Right lobe of liver (tissue), 6 donors: ENCODE measurements around the gene SLC39A1. TPM values are rescaled to one million over a fixed set of nuclear protein-coding genes. Genes with fewer than 3 reads are reported as not detected.
A peak's percentile ranks its signal among the peaks of the same experiment; 100 is the strongest.

Source experiments
- ATAC-seq, 4 donors: fragments of 200-7000 bp; cut with Tn5 transposase; one replicate each; pipeline ENCODE4 v1.9.1; 2020; ENCODE audit warnings: mild to moderate bottlenecking in 4 of 4, moderate library complexity in 4 of 4
- DNase-seq, 3 donors: peaks; one replicate each; pipeline ENCODE4 v3.0.0-alpha.2; 2020
- H3K27ac ChIP-seq, 3 donors: fragments of 200-600 bp; one replicate each; pipeline ENCODE4 v1.8.0; 2022
- H3K27me3 ChIP-seq, 2 donors: fragments of 200-600 bp; one replicate each; pipeline ENCODE4 v1.8.0; 2022
- H3K36me3 ChIP-seq, 4 donors: fragments of 200-600 bp; sonication (generic) in 1 of 4; one replicate each; pipeline versions ENCODE4 v1.5.1 to v1.8.0; 2017 to 2022; ENCODE audit warnings: control low read depth in 1 of 4
- H3K4me1 ChIP-seq, 4 donors: fragments of 200-600 bp; sonication (generic) in 1 of 4; one replicate each; pipeline versions ENCODE4 v1.5.1 to v1.8.0; 2017 to 2022; ENCODE audit warnings: control low read depth in 1 of 4
- H3K4me3 ChIP-seq, 3 donors: fragments of 200-600 bp; one replicate each; pipeline ENCODE4 v1.8.0; 2022
- H3K9me3 ChIP-seq, 4 donors: fragments of 200-600 bp; sonication (generic) in 1 of 4; one replicate each; pipeline versions ENCODE4 v1.5.1 to v1.8.0; 2017 to 2022; ENCODE audit warnings: control low read depth in 1 of 4
- POLR2A ChIP-seq: fragments of 450-650 bp; IDR thresholded peaks from one replicate; pipeline ENCODE4 v1.6.1; 2017; ENCODE audit warnings: antibody characterized with exemption, mild to moderate bottlenecking
- WGBS: methylation state at CpG from one replicate; pipeline ENCODE4 v1.1.6; 2018; ENCODE audit warnings: low coverage, low lambda C conversion rate; ENCODE audit not compliant: insufficient coverage; ENCODE audit errors: missing lambda C conversion rate; 5-methylcytosine and 5-hydroxymethylcytosine counted together
- intact Hi-C, 2 donors: fragments of 100-400 bp; cut with DNase I; formaldehyde crosslinking; loops; one replicate each; pipeline versions ENCODE4 v1.11.2 to v1.14.1; 2022
- total RNA-seq, 6 experiments: library from RNA; depleted of rRNA in 2 of 6; stranded (reverse); fragments of >200 nt in 2 of 6; fragmentation: NEBNext Ultra II Directional in 3 of 6; extraction: Animal tissue kit (Norgen Biotek cat#: 25700) in 3 of 6; gene quantifications; one replicate each; pipeline versions ENCODE4 v1.1.0 to v1.2.4, GENCODE V29; 2016 to 2023
- TF ChIP-seq, protein P1 (sequence below), 4 donors: fragments of 200-600 bp in 3 of 4; fragments of 450-650 bp in 1 of 4; IDR thresholded peaks; one replicate each; pipeline versions ENCODE4 v1.5.1 to v1.8.0; 2016 to 2022; ENCODE audit warnings: antibody characterized with exemption in 4 of 4, mild to moderate bottlenecking in 2 of 4
- donor health status: DM: no; HTN: yes; CAD: no.
- donor health status: DM: no; HTN: no; CAD: no.
- donor health status: DM: no; HTN: no; CAD: no.
- donor health status: DM: no; HTN: yes; CAD: no.
- donor health status: DM: no; HTN: yes; CAD: no.

The SLC39A1 gene
- total RNA-seq, 6 experiments from 2014 or later: 33.0 to 63.6 (median 47.7) TPM

GRCh38 chr1:153921803-153922075, 41.6 kb downstream of the SLC39A1 start:
- Histone ChIP-seq H3K9me3 (no peaks in the 10 kb centered on the region), H3K36me3 (no peaks in the 10 kb centered on the region), H3K4me1 (peaks cover 0 to 24% (median 5%) of the 10 kb centered on the region in 4 donors), H3K27ac (peak overlapping the region in 2 of 3 donors; percentile 73), H3K4me3 (peak overlapping the region; percentile 66 to 84 (median 72)), H3K27me3 (no peaks in the 10 kb centered on the region)
- TF ChIP-seq, protein P1, sequence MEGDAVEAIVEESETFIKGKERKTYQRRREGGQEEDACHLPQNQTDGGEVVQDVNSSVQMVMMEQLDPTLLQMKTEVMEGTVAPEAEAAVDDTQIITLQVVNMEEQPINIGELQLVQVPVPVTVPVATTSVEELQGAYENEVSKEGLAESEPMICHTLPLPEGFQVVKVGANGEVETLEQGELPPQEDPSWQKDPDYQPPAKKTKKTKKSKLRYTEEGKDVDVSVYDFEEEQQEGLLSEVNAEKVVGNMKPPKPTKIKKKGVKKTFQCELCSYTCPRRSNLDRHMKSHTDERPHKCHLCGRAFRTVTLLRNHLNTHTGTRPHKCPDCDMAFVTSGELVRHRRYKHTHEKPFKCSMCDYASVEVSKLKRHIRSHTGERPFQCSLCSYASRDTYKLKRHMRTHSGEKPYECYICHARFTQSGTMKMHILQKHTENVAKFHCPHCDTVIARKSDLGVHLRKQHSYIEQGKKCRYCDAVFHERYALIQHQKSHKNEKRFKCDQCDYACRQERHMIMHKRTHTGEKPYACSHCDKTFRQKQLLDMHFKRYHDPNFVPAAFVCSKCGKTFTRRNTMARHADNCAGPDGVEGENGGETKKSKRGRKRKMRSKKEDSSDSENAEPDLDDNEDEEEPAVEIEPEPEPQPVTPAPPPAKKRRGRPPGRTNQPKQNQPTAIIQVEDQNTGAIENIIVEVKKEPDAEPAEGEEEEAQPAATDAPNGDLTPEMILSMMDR (IDR thresholded peaks at IDR 0.05): no peak
- TF ChIP-seq POLR2A: no peak
- DNase-seq (peak in 1 of 3 donors; percentile 37), ATAC-seq (no peak)
- intact Hi-C loops: loop anchor here in 1 of 2 donors (10.0 kb wide), 1 partner anchor 127 kb away; no protein-coding TSS in a partner anchor
- WGBS: 0% methylated on average over 9 of the region's 10 CpGs

DNA sequence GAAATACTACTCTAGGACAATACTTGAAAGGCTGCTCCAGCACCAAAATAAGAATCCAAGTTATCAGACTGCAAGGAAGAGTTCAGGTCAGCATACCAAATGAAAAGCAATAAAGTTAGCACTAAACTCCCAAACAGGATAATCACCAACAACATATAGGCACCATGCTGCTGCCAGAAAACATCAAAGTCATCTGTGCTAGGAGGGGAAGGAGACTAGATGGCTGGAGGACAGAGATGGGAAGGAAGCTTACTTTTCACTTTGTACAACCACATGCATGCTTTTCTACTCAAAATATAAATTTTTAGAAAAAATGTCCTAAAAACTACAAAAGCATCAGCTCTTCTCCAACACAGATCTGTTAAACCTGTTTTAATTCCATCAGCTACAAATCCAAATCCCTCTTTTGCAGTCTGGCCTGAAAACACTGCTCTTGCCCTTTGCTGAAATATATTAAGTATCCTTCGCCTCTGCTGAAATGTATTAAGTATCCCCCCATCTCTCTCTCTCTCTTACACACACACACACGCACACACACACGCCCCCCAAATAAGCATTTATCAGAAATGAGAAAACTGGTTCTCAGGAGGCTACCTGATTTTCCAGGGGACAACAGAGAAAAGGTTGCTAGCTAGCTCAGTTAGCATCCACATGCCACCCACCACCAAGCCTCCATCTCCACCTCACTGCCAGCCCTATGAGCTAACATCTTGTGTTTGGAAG, 42.1 kb downstream of the SLC39A1 start:
- Histone ChIP-seq H3K9me3 (no peaks in the 10 kb centered on the region), H3K27ac (peak overlapping the region in 1 of 3 donors; percentile 73), H3K4me3 (peak overlapping the region; percentile 66 to 84 (median 72)), H3K4me1 (peaks cover 0 to 24% (median 5%) of the 10 kb centered on the region in 4 donors), H3K36me3 (no peaks in the 10 kb centered on the region), H3K27me3 (no peaks in the 10 kb centered on the region)
- intact Hi-C loops: loop anchor here in 1 of 2 donors (10.0 kb wide), 1 partner anchor 126 kb away; no protein-coding TSS in a partner anchor
- 14% methylated on average over 3 of the region's 3 CpGs for WGBS
- ATAC-seq (no peak), DNase-seq (no peak)
- no peak for TF ChIP-seq POLR2A
- TF ChIP-seq, protein P1 (IDR thresholded peaks at IDR 0.05): no peak

- Histone ChIP-seq H3K9me3 (no peaks in the 10 kb centered on the region), H3K4me1 (peaks cover 0 to 24% (median 5%) of the 10 kb centered on the region in 4 donors), H3K36me3 (no peaks in the 10 kb centered on the region), H3K27me3 (no peaks in the 10 kb centered on the region), H3K4me3 (no peak overlapping the region), H3K27ac (no peak overlapping the region)
- WGBS: 45% methylated on average over 4 of the region's 4 CpGs
- ATAC-seq (no peak), DNase-seq (peak in 1 of 3 donors; percentile 39)
- TF ChIP-seq POLR2A: no peak
- TF ChIP-seq, protein P1 (IDR thresholded peaks at IDR 0.05): peak in 2 of 4 donors; percentile 9 to 19
- intact Hi-C loops: loop anchor here in 1 of 2 donors (10.0 kb wide), 1 partner anchor 125 kb away; no protein-coding TSS in a partner anchor
Measured at GRCh38 chr1:153919876-153920852, 43.2 kb downstream of the SLC39A1 start.

DNA sequence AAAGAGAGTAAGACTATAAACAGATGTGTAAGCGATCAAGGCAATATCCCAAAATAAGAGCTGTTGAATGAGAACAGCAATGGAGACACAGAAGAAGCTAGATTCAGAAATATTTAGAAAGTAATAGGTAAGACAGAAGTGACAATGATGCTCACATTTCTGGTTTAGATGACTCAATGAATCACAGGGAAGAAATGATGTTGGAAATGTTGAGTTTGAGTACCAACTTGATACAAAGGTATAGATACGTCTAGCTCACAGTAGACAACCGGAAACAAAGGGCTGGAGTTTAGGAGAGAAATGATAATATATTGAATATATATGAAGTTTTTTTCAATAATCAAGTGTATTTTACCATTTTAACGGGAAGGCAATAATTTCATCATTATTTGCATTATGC, 47.0 kb downstream of the SLC39A1 start:
- TF ChIP-seq, protein P1 (IDR thresholded peaks at IDR 0.05): no peak
- TF ChIP-seq POLR2A: no peak
- intact Hi-C loops: no loop called here

More for the DNA sequence above, 47.0 kb downstream of the SLC39A1 start:
- 66% methylated on average over 4 of the region's 4 CpGs for WGBS
- ATAC-seq (no peak), DNase-seq (no peak)
- Histone ChIP-seq H3K27ac (no peak overlapping the region), H3K9me3 (no peaks in the 10 kb centered on the region), H3K36me3 (no peaks in the 10 kb centered on the region), H3K4me3 (no peak overlapping the region), H3K4me1 (peaks cover 0 to 28% (median 9%) of the 10 kb centered on the region in 4 donors), H3K27me3 (no peaks in the 10 kb centered on the region)
